HG03457 (cell line): Measurements from ENCODE around the gene ETV6.

Experiments
- ATAC-seq: cut with Tn5 transposase; IDR thresholded peaks from one replicate; pipeline ENCODE4 v1.9.1; 2021; ENCODE audit warnings: moderate number of reproducible peaks; ENCODE audit not compliant: unreplicated experiment

The ETV6 gene

GRCh38 chr12:11756523-11756922 is 107.0 kb downstream of the ETV6 start:
- ATAC-seq, result no peak

- no peak for ATAC-seq
Observed at GRCh38 chr12:11757095-11757494, 107.6 kb downstream of the ETV6 start.

GRCh38 chr12:11757531-11757930 is 108.1 kb downstream of the ETV6 start:
- ATAC-seq, result no peak

- no peak for ATAC-seq
Observed at GRCh38 chr12:11758087-11758486, 108.6 kb downstream of the ETV6 start.

GRCh38 chr12:11758510-11759493 is 109.3 kb downstream of the ETV6 start:
- no peak for ATAC-seq

- ATAC-seq, result no peak
Observed at GRCh38 chr12:11759494-11759878, 110.0 kb downstream of the ETV6 start.

GRCh38 chr12:11759899-11760298 is 110.4 kb downstream of the ETV6 start:
- ATAC-seq, result no peak

GRCh38 chr12:11761869-11762567 is 112.5 kb downstream of the ETV6 start:
- no peak for ATAC-seq

- no peak for ATAC-seq
Observed at GRCh38 chr12:11762723-11763326, 113.4 kb downstream of the ETV6 start.

GRCh38 chr12:11763760-11764520 is 114.5 kb downstream of the ETV6 start:
- ATAC-seq, result no peak

- ATAC-seq, result no peak
Observed at GRCh38 chr12:11764837-11765236, 115.4 kb downstream of the ETV6 start.

- no peak for ATAC-seq
Observed at GRCh38 chr12:11765421-11765816, 115.9 kb downstream of the ETV6 start.

GRCh38 chr12:11765817-11766794 is 116.6 kb downstream of the ETV6 start:
- ATAC-seq, result peak; percentile 44

GRCh38 chr12:11767029-11767724 is 117.7 kb downstream of the ETV6 start:
- no peak for ATAC-seq

- ATAC-seq, result no peak
Observed at GRCh38 chr12:11767798-11768197, 118.3 kb downstream of the ETV6 start.

- no peak for ATAC-seq
Observed at GRCh38 chr12:11768233-11768965, 118.9 kb downstream of the ETV6 start.

GRCh38 chr12:11769723-11770514 is 120.4 kb downstream of the ETV6 start:
- no peak for ATAC-seq

- ATAC-seq, result no peak
Observed at GRCh38 chr12:11771356-11771755, 121.9 kb downstream of the ETV6 start.
